K562 (cell line): Measurements from ENCODE around the gene CNGB1. TPM values are rescaled to one million over a fixed set of nuclear protein-coding genes. Genes with fewer than 3 reads are reported as not detected.

Experiments
- ATAC-seq: fragments of 200-7000 bp; cut with Tn5 transposase; 3 replicates; pipeline ENCODE4 v1.9.1; 2020; ENCODE audit warnings: moderate library complexity
- BruUV-seq: library from RNA; stranded (reverse); fragments of 400-500 nt; replicated peaks from 2 replicates; lab custom pipeline; 2021; lab: Mats Ljungman, UMichigan
- CTCF ChIA-PET: fragments of 300-600 bp; formaldehyde crosslinking; extraction: SDS; loops from one replicate; lab custom pipeline; 2021; ENCODE audit warnings: low intra/inter-chr PET ratio; lab: Yijun Ruan, JAX
- POLR2A ChIA-PET: fragments of 300-600, 350-650 bp; sonication (Branson Sonifier 250); formaldehyde crosslinking; extraction: SDS; loops from one replicate; lab custom pipeline; 2021; ENCODE audit warnings: antibody characterized with exemption, inconsistent platforms; lab: Yijun Ruan, JAX
- DNase-seq, 4 experiments: peaks; one replicate each; pipeline versions ENCODE4 v3.0.0 to v3.0.0-alpha.2; 2011 to 2018; ENCODE audit warnings: low spot score in 3 of 4, mixed read lengths in 3 of 4; ENCODE audit errors: extremely low read depth in 1 of 4
- FAIRE-seq: peaks from 2 replicates; lab custom pipeline; 2011; peaks lifted over from hg19 to GRCh38; lab: Jason Lieb, UNC
- H2AFZ ChIP-seq: 2 replicates; pipeline ENCODE4 v1.6.0; 2011; ENCODE audit warnings: low read depth, low read length, control low read depth, inconsistent platforms
- H3K27ac ChIP-seq: fragments of 200-600 bp; 3 replicates; pipeline ENCODE4 v1.8.0; 2011; ENCODE audit warnings: low read depth, mild to moderate bottlenecking, control low read depth, inconsistent platforms, low read length, moderate library complexity, mixed read lengths; ENCODE audit errors: extremely low read depth
- H3K27me3 ChIP-seq, 2 experiments: fragments of 300-600 bp in 1 of 2; 2 replicates in 1 of 2; 3 replicates in 1 of 2; pipeline versions ENCODE4 v1.6.0 to v1.8.0; 2011; ENCODE audit warnings: inconsistent platforms in 2 of 2, low read length in 2 of 2, mild to moderate bottlenecking in 1 of 2, mixed read lengths in 1 of 2, moderate library complexity in 1 of 2; ENCODE audit not compliant: control insufficient read depth in 2 of 2, insufficient read depth in 2 of 2
- H3K36me3 ChIP-seq: fragments of 300-600 bp; 3 replicates; pipeline ENCODE4 v1.8.0; 2011; ENCODE audit warnings: mild to moderate bottlenecking, low read length, inconsistent platforms; ENCODE audit not compliant: control insufficient read depth, insufficient read depth
- H3K4me1 ChIP-seq, 2 experiments: fragments of 200-600 bp in 1 of 2; replicated peaks in 1 of 2; 2 replicates in 1 of 2; 3 replicates in 1 of 2; pipeline versions ENCODE4 v1.5.1 to v1.8.0; 2011; ENCODE audit warnings: inconsistent platforms in 2 of 2, low read length in 2 of 2, mild to moderate bottlenecking in 1 of 2, mixed read lengths in 1 of 2, moderate library complexity in 1 of 2; ENCODE audit not compliant: control insufficient read depth in 2 of 2, insufficient read depth in 2 of 2
- H3K4me2 ChIP-seq: 2 replicates; pipeline ENCODE4 v1.6.1; 2011; ENCODE audit warnings: low read length, control low read depth, inconsistent platforms, mixed read lengths; ENCODE audit not compliant: insufficient read depth
- H3K4me3 ChIP-seq: fragments of 200-600 bp; sonication (generic), shearing (Covaris generic); 2 replicates; pipeline ENCODE4 v1.5.1; 2016; ENCODE audit warnings: control low read depth, inconsistent platforms
- H3K79me2 ChIP-seq: fragments of 200-600 bp; 3 replicates; pipeline ENCODE4 v1.8.0; 2011; ENCODE audit warnings: low read length, inconsistent platforms; ENCODE audit not compliant: control insufficient read depth, insufficient read depth
- H3K9ac ChIP-seq, 2 experiments: 2 replicates each; pipeline versions ENCODE4 v1.6.0 to v1.6.1; 2011; ENCODE audit warnings: low read depth in 2 of 2, low read length in 2 of 2, control low read depth in 1 of 2, inconsistent platforms in 1 of 2, mild to moderate bottlenecking in 1 of 2, mixed read lengths in 1 of 2; ENCODE audit not compliant: insufficient read depth in 1 of 2
- H3K9me1 ChIP-seq: one replicate; pipeline ENCODE4 v1.6.0; 2011; ENCODE audit warnings: inconsistent platforms, mild to moderate bottlenecking, low read length, moderate library complexity; ENCODE audit not compliant: control insufficient read depth, insufficient read depth
- H3K9me3 ChIP-seq: replicated peaks from 2 replicates; pipeline ENCODE4 v1.5.1; 2011; ENCODE audit warnings: low read depth, low read length, inconsistent platforms; ENCODE audit not compliant: control insufficient read depth, insufficient read depth
- H4K20me1 ChIP-seq: replicated peaks from 2 replicates; pipeline ENCODE4 v1.6.1; 2011; ENCODE audit warnings: low read length, inconsistent platforms, mixed read lengths; ENCODE audit not compliant: control insufficient read depth, insufficient read depth
- BCOR ChIP-seq: fragments of 450-650 bp; IDR thresholded peaks from 2 replicates; pipeline ENCODE4 v1.6.1; 2016
- ELF1 ChIP-seq: fragments of 200-800 bp; sonication (Bioruptor generic); IDR thresholded peaks from 2 replicates; pipeline ENCODE4 v1.6.1; 2016; ENCODE audit warnings: missing genetic modification characterization, missing compliant biosample characterization
- ELF4 ChIP-seq: fragments of 450-650 bp; formaldehyde crosslinking; IDR thresholded peaks from 2 replicates; pipeline ENCODE4 v1.4.0; 2022; ENCODE audit warnings: missing genetic modification characterization
- KDM2B ChIP-seq: fragments of 250-450 bp; sonication (Bioruptor Pico); IDR thresholded peaks from 2 replicates; pipeline ENCODE4 v1.8.0; 2021; ENCODE audit warnings: mild to moderate bottlenecking, moderate library complexity
- RBM25 ChIP-seq: fragments of 200-400 bp; formaldehyde crosslinking; IDR thresholded peaks from 2 replicates; pipeline ENCODE4 v1.6.1; 2018; ENCODE audit warnings: low read length, low read depth, moderate library complexity; ENCODE audit not compliant: severe bottlenecking
- SPI1 ChIP-seq: IDR thresholded peaks from 2 replicates; pipeline ENCODE4 v1.6.1; 2011; ENCODE audit warnings: low read depth, low read length, control low read depth, borderline replicate concordance
- WGBS: fragments of 100-300 bp; shearing (Covaris generic); methylation state at CpG from one replicate; pipeline ENCODE4 v1.1.6; 2016; ENCODE audit warnings: low coverage, mixed read lengths; ENCODE audit not compliant: insufficient coverage; ENCODE audit errors: missing lambda C conversion rate; 5-methylcytosine and 5-hydroxymethylcytosine counted together
- in situ Hi-C: fragments of 300-500 bp; cut with MboI; formaldehyde crosslinking; loops from 4 replicates; pipeline ENCODE4 v1.15.0; 2018; ENCODE audit warnings: inconsistent platforms, mixed read lengths
- intact Hi-C: fragments of 100-400 bp; cut with micrococcal nuclease; formaldehyde crosslinking; loops from 2 replicates; pipeline ENCODE4 v1.14.2; 2022
- polyA plus RNA-seq, 8 experiments: library from polyadenylated mRNA; depleted of rRNA in 4 of 8; stranded (reverse) in 5 of 8; unstranded in 3 of 8; fragments of >200 nt; fragmentation: Nextera tagmentation in 2 of 8; fragmentation: Illumina TruSeq in 1 of 8; extraction: Ambion mirVana in 2 of 8; extraction: Trizol in 1 of 8; gene quantifications; 2 replicates each; pipeline versions ENCODE4 v1.2.1 to v1.2.3, GENCODE V29; 2011 to 2014; ENCODE audit warnings: inconsistent platforms in 1 of 8, missing spikeins in 1 of 8
- total RNA-seq, 7 experiments: library from RNA; depleted of rRNA in 6 of 7; stranded (reverse); fragments of >200 nt in 6 of 7; fragmentation: Illumina TruSeq in 2 of 7; extraction: Trizol in 2 of 7; gene quantifications; 2 replicates each; pipeline versions ENCODE4 v1.2.1 to v1.2.3, GENCODE V29; 2011 to 2021; ENCODE audit warnings: low replicate concordance in 1 of 7

Gene CNGB1
- total and polyA plus RNA-seq, 9 of the 15 experiments (the other 6 are each of a cell fraction or from before 2014, with no cell fraction given), result not detected

GRCh38 chr16:57893559-57894389, 77.2 kb downstream of the CNGB1 start:
- ChIA-PET CTCF (no interaction called here), POLR2A (no interaction called here)
- no peak for DNase-seq
- peaks cover 3 to 9% of the 10 kb centered on the region in 2 experiments; a peak in 4 of 5 replicates for H3K4me1 ChIP-seq
- no peak for ATAC-seq
- no peak overlapping the region for H3K9ac ChIP-seq
- no peaks in the 10 kb centered on the region for H3K36me3 ChIP-seq
- 25% methylated on average over 17 of the region's 17 CpGs for WGBS
- in situ Hi-C loops, result loop anchor here (10.0 kb wide), 1 partner anchor 201 kb away; no protein-coding TSS in a partner anchor
- H3K79me2 ChIP-seq, result no peaks in the 10 kb centered on the region
- FAIRE-seq, result peak; percentile 65
- no peak overlapping the region for H3K4me3 ChIP-seq
- peak overlapping the region; percentile 5; the same call in 1 of the 2 replicates for H3K4me2 ChIP-seq
- no peak overlapping the region for H3K27ac ChIP-seq
- no peaks in the 10 kb centered on the region for H3K9me3 ChIP-seq
- no peaks in the 10 kb centered on the region for H3K9me1 ChIP-seq
- TF ChIP-seq RBM25 (peak; percentile 56), ELF4 (CRISPR knock-in tag) (0 out of 2 replicates have a peak, but pooled peaks have one; percentile 13), SPI1 (0 out of 2 replicates have a peak, but pooled peaks have one; percentile 18), BCOR (peak; percentile 31; the same call in 1 of the 2 replicates), KDM2B (CRISPR knock-in tag) (no peak), ELF1 (tag) (peak; percentile 75)
- H2AFZ ChIP-seq, result peak overlapping the region; percentile 72; the same call in 1 of the 2 replicates
- no peaks in the 10 kb centered on the region; the same call in 1 of the 2 replicates for H4K20me1 ChIP-seq
- no TSS peak for BruUV-seq
- H3K27me3 ChIP-seq, result peaks cover 26 to 35% of the 10 kb centered on the region in 2 experiments
- intact Hi-C loops, result loop anchor here (10.0 kb wide), 1 partner anchor 229 kb away; the partner anchor contains the start of gene ADGRG3
